ENCODE results near the gene SGK1. TPM values are rescaled to one million over a fixed set of nuclear protein-coding genes. Genes with fewer than 3 reads are reported as not detected.
A peak's percentile ranks its signal among the peaks of the same experiment; 100 is the strongest.

Gene SGK1
- total RNA-seq, 6 experiments from 2014 or later: 15.9 to 149 (median 43.0) TPM

- ATAC-seq: no peak
- intact Hi-C loops (cut with DNase I): no loop called here
- H3K4me1 ChIP-seq: peaks cover 0 to 13% (median 3%) of the 10 kb centered on the region in 4 donors
- WGBS (ENCODE audit: insufficient coverage, low coverage, low lambda C conversion rate, missing lambda C conversion rate): 87% methylated on average over 1 of the region's 1 CpG
- no peak for TF ChIP-seq POLR2A (IDR thresholded peaks at IDR 0.05)
- TF ChIP-seq, protein P1, sequence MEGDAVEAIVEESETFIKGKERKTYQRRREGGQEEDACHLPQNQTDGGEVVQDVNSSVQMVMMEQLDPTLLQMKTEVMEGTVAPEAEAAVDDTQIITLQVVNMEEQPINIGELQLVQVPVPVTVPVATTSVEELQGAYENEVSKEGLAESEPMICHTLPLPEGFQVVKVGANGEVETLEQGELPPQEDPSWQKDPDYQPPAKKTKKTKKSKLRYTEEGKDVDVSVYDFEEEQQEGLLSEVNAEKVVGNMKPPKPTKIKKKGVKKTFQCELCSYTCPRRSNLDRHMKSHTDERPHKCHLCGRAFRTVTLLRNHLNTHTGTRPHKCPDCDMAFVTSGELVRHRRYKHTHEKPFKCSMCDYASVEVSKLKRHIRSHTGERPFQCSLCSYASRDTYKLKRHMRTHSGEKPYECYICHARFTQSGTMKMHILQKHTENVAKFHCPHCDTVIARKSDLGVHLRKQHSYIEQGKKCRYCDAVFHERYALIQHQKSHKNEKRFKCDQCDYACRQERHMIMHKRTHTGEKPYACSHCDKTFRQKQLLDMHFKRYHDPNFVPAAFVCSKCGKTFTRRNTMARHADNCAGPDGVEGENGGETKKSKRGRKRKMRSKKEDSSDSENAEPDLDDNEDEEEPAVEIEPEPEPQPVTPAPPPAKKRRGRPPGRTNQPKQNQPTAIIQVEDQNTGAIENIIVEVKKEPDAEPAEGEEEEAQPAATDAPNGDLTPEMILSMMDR (IDR thresholded peaks at IDR 0.05): no peak
- no peak for DNase-seq
- no peak overlapping the region for H3K27ac ChIP-seq
- no peaks in the 10 kb centered on the region for H3K27me3 ChIP-seq
- no peak overlapping the region for H3K4me3 ChIP-seq
- H3K9me3 ChIP-seq: no peaks in the 10 kb centered on the region
- no peaks in the 10 kb centered on the region for H3K36me3 ChIP-seq
Observed at GRCh38 chr6:134245706-134246105, 72.2 kb downstream of the SGK1 start.

GRCh38 chr6:134245041-134245440 lies 72.9 kb downstream of the SGK1 start:
- TF ChIP-seq, protein P1 (IDR thresholded peaks at IDR 0.05): no peak
- no peak for TF ChIP-seq POLR2A (IDR thresholded peaks at IDR 0.05)
- ATAC-seq (peak in 2 of 4 donors; percentile 21 to 39), DNase-seq (no peak)
- 56% methylated on average over 2 of the region's 2 CpGs for WGBS (ENCODE audit: insufficient coverage, low coverage, low lambda C conversion rate, missing lambda C conversion rate)
- no peaks in the 10 kb centered on the region for H3K9me3 ChIP-seq
- no peak overlapping the region for H3K4me3 ChIP-seq
- no peak overlapping the region for H3K27ac ChIP-seq
- H3K27me3 ChIP-seq: no peaks in the 10 kb centered on the region
- H3K36me3 ChIP-seq: no peaks in the 10 kb centered on the region
- peaks cover 0 to 7% (median under 1%) of the 10 kb centered on the region in 4 donors for H3K4me1 ChIP-seq
- intact Hi-C loops (cut with DNase I): no loop called here

- no peak overlapping the region for H3K4me3 ChIP-seq
- no peak overlapping the region for H3K27ac ChIP-seq
- no peak for TF ChIP-seq POLR2A (IDR thresholded peaks at IDR 0.05)
- TF ChIP-seq, protein P1 (IDR thresholded peaks at IDR 0.05): no peak
- H3K27me3 ChIP-seq: no peaks in the 10 kb centered on the region
- 73% methylated on average over 9 of the region's 9 CpGs for WGBS (ENCODE audit: insufficient coverage, low coverage, low lambda C conversion rate, missing lambda C conversion rate)
- H3K4me1 ChIP-seq: no peaks in the 10 kb centered on the region
- peak in 2 of 3 donors; percentile 65 to 66 for DNase-seq
- intact Hi-C loops (cut with DNase I): no loop called here
- peak in 3 of 4 donors; percentile 46 to 66 (median 57) for ATAC-seq
- no peaks in the 10 kb centered on the region for H3K36me3 ChIP-seq
- no peaks in the 10 kb centered on the region for H3K9me3 ChIP-seq
Observed at GRCh38 chr6:134240665-134241431, 77.1 kb downstream of the SGK1 start.

- Histone ChIP-seq H3K9me3 (no peaks in the 10 kb centered on the region), H3K27me3 (no peaks in the 10 kb centered on the region), H3K4me3 (no peak overlapping the region), H3K4me1 (no peaks in the 10 kb centered on the region), H3K27ac (no peak overlapping the region), H3K36me3 (no peaks in the 10 kb centered on the region)
- intact Hi-C loops (cut with DNase I): no loop called here
- 56% methylated on average over 5 of the region's 6 CpGs for WGBS (ENCODE audit: insufficient coverage, low coverage, low lambda C conversion rate, missing lambda C conversion rate)
- ATAC-seq (no peak), DNase-seq (no peak)
- TF ChIP-seq, protein P1 (IDR thresholded peaks at IDR 0.05): no peak
- no peak for TF ChIP-seq POLR2A (IDR thresholded peaks at IDR 0.05)
Observed at GRCh38 chr6:134238960-134239795, 78.7 kb downstream of the SGK1 start.
